ENCODE results near the gene TMEM114.

- TF ChIP-seq EZH2 (IDR thresholded peaks at IDR 0.05): no peak
- no peak for TF ChIP-seq POLR2AphosphoS5 (IDR thresholded peaks at IDR 0.05; ENCODE audit: borderline replicate concordance, low read depth, low read length)
- TF ChIP-seq FOXP2 (optimal IDR thresholded peaks at IDR 0.05; ENCODE audit: control extremely low read depth, extremely low read length, insufficient read depth): no peak
Measured at GRCh38 chr16:8590811-8591210, 500 bp upstream of the TMEM114 start.
